Mucosa of descending colon (tissue), 3 donors: ENCODE measurements around the gene UNC13A. TPM values are rescaled to one million over a fixed set of nuclear protein-coding genes. Genes with fewer than 3 reads are reported as not detected.
A peak's percentile ranks its signal among the peaks of the same experiment; 100 is the strongest.

Experiments
- ATAC-seq: fragments of 200-7000 bp; cut with Tn5 transposase; one replicate; pipeline ENCODE4 v1.9.1; 2020; ENCODE audit warnings: mild to moderate bottlenecking, moderate library complexity
- DNase-seq, 3 donors: peaks; one replicate each; pipeline ENCODE4 v3.0.0-alpha.2; 2020
- H3K36me3 ChIP-seq: fragments of 200-600 bp; one replicate; pipeline ENCODE4 v1.8.0; 2021; ENCODE audit warnings: low read depth, mild to moderate bottlenecking
- H3K4me1 ChIP-seq: fragments of 200-600 bp; one replicate; pipeline ENCODE4 v1.8.0; 2021; ENCODE audit warnings: low read depth, mild to moderate bottlenecking
- H3K4me3 ChIP-seq: fragments of 200-600 bp; one replicate; pipeline ENCODE4 v1.8.0; 2021; ENCODE audit warnings: mild to moderate bottlenecking
- H3K9me3 ChIP-seq: fragments of 200-600 bp; one replicate; pipeline ENCODE4 v1.8.0; 2021; ENCODE audit warnings: mild to moderate bottlenecking
- intact Hi-C, 2 donors: fragments of 100-400 bp; cut with DNase I in 1 of 2; cut with micrococcal nuclease in 1 of 2; formaldehyde crosslinking; loops; one replicate each; pipeline versions ENCODE4 v1.11.0 to v1.11.1; 2022; cut with DNase I, micrococcal nuclease
- total RNA-seq, 3 donors: library from RNA; stranded (reverse); fragmentation: NEBNext Ultra II Directional in 2 of 3; extraction: Animal tissue kit (Norgen Biotek cat#: 25700) in 2 of 3; gene quantifications; one replicate each; pipeline versions ENCODE4 v1.2.1 to v1.2.4, GENCODE V29; 2021 to 2023
- TF ChIP-seq, protein P1 (sequence below): fragments of 200-600 bp; IDR thresholded peaks from one replicate; pipeline ENCODE4 v1.8.0; 2022; ENCODE audit warnings: antibody characterized with exemption, mild to moderate bottlenecking
- donor health status: DM: no; HTN: no; CAD: no; lungs with moderate emphysema.
- donor health status: DM: no; HTN: no; CAD: no.
- donor health status: DM: no; HTN: yes; CAD: no.

Gene UNC13A
- total RNA-seq, 3 donors from 2014 or later: 0.53 to 0.85 (median 0.72) TPM

DNA sequence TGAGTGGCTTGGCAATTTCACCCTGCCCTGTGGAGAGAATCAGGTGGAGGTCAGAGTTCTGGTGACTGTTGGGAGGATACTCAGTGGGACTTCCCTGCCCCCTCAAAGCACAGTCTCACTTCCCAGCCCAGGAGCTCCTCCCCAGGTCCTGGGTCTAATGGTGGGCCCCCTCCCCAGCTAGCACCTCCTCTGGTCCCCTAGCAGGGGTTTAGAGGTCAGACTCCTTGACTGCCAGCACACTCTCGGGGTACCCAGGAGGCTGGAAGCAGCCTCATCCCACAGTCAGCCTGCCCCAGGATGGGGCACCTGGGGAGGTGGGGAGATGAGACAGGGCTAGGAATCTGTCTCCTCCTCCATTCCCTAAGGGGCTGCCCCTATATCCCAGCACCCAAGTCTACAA is 67.5 kb downstream of the UNC13A start:
- DNase-seq (peak in 1 of 3 donors; percentile 7), ATAC-seq (no peak)
- no peaks in the 10 kb centered on the region for H3K4me1 ChIP-seq
- TF ChIP-seq, protein P1, sequence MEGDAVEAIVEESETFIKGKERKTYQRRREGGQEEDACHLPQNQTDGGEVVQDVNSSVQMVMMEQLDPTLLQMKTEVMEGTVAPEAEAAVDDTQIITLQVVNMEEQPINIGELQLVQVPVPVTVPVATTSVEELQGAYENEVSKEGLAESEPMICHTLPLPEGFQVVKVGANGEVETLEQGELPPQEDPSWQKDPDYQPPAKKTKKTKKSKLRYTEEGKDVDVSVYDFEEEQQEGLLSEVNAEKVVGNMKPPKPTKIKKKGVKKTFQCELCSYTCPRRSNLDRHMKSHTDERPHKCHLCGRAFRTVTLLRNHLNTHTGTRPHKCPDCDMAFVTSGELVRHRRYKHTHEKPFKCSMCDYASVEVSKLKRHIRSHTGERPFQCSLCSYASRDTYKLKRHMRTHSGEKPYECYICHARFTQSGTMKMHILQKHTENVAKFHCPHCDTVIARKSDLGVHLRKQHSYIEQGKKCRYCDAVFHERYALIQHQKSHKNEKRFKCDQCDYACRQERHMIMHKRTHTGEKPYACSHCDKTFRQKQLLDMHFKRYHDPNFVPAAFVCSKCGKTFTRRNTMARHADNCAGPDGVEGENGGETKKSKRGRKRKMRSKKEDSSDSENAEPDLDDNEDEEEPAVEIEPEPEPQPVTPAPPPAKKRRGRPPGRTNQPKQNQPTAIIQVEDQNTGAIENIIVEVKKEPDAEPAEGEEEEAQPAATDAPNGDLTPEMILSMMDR: no peak
- H3K36me3 ChIP-seq: no peaks in the 10 kb centered on the region
- no peak overlapping the region for H3K4me3 ChIP-seq
- no peaks in the 10 kb centered on the region for H3K9me3 ChIP-seq
- intact Hi-C loops: no loop called here

DNA sequence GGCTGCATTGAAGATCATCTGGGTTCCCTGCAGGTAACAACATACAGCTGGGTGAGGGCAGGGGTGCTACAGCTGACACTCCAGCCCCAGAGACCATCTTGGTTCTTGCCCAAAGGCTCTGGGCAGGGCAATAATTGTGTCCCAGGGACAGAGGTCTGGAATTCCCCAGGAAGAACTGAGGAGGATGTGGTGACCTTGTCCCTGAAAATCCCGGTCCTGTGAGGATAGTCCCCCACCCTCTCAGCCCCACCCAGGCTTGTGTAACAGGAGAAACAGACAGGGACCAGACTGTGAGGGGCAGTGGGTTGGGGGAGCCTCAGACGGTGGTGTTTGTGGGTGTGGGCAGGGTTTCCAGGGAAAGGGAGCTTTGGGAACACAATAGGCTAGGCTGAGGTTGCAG is 69.2 kb downstream of the UNC13A start:
- intact Hi-C loops: no loop called here
- H3K36me3 ChIP-seq: no peaks in the 10 kb centered on the region
- peak; percentile 49 for ATAC-seq
- TF ChIP-seq, protein P1: no peak
- no peak overlapping the region for H3K4me3 ChIP-seq
- H3K9me3 ChIP-seq: no peaks in the 10 kb centered on the region
- DNase-seq: peak in 1 of 3 donors; percentile 5
- no peaks in the 10 kb centered on the region for H3K4me1 ChIP-seq

- intact Hi-C loops: no loop called here
- H3K36me3 ChIP-seq: no peaks in the 10 kb centered on the region
- no peak for ATAC-seq
- peak in 1 of 3 donors; percentile 14 for DNase-seq
- H3K4me1 ChIP-seq: no peaks in the 10 kb centered on the region
- H3K4me3 ChIP-seq: no peak overlapping the region
- TF ChIP-seq, protein P1: no peak
- no peaks in the 10 kb centered on the region for H3K9me3 ChIP-seq
Measured at GRCh38 chr19:17618281-17618903, 69.8 kb downstream of the UNC13A start.

GRCh38 chr19:17617807-17618192 is 70.4 kb downstream of the UNC13A start:
- DNase-seq (no peak), ATAC-seq (no peak)
- Histone ChIP-seq H3K4me3 (no peak overlapping the region), H3K36me3 (no peaks in the 10 kb centered on the region), H3K9me3 (no peaks in the 10 kb centered on the region), H3K4me1 (no peaks in the 10 kb centered on the region)
- intact Hi-C loops: no loop called here
- TF ChIP-seq, protein P1: no peak

GRCh38 chr19:17616961-17617806 is 71.0 kb downstream of the UNC13A start:
- TF ChIP-seq, protein P1: no peak
- DNase-seq (peak in 1 of 3 donors; percentile 38), ATAC-seq (no peak)
- Histone ChIP-seq H3K4me1 (no peaks in the 10 kb centered on the region), H3K4me3 (no peak overlapping the region), H3K36me3 (no peaks in the 10 kb centered on the region), H3K9me3 (no peaks in the 10 kb centered on the region)
- intact Hi-C loops: no loop called here
